ENCODE measurements around the gene C11orf68. TPM values are rescaled to one million over a fixed set of nuclear protein-coding genes. Genes with fewer than 3 reads are reported as not detected.

C11orf68 gene
- total RNA-seq, 1 donor from 2014 or later: 42.0 TPM

DNA sequence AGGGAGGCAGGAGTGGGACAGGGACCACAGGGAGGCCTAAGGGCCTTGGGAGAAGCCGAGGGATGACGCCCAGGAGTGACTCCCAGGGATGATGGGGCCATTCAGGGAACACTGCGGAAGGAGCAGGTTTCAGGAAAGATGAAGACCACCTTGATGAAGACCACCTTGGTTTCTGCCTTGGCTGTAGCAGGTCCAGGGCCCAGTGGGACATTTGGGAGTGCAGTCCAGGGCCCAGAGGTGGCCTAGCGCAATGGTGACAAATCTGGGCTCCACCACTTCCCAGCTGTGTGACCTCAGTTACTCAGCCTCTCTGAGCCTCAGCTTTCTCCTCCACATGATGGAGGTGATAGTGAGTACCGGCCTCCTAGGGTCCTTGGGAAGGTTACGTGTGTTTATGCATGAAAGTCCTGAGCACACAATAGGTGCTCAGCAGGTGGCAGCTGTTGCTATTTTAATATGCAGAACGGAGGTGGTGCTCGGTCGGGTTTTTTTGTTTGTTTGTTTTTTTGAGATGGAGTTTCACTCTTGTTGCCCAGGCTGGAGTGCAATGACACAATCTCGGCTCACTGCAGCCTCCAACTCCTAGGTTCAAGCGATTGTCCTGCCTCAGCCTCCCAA, 27.2 kb upstream of the C11orf68 start:
- DNase-seq (ENCODE audit: low spot score) (no peak), ATAC-seq (no peak)
- intact Hi-C loops (cut with DNase I): no loop called here

DNA sequence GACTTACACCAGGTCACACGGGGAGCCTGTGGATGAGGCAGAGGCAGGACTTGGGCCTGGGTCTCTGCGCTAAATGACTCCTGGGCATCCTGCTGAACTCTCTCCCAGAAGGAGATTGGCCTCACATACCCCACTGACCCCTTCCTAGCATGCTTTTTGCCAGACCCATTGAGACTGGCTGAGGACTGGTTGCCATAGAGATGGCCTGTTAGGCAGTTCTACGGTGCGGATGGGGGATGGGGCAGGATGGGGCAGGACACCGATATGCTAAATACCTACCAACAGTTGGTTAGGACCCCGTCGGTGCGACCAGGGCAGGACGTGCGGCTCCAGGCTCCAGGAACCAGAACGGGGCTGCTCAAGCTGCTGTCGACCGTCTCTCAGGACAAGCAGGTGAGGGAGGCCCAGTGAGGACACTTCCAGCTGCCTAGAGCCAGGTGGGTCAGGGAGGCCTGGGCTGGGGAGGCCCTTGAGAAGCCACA, 26.6 kb upstream of the C11orf68 start, which contains the start of gene TSGA10IP:
TSGA10IP (plus strand) TSS at position 51 of the 482 bp plus-strand sequence; CDS start at position 247, 196 bp downstream.
- DNase-seq (ENCODE audit: low spot score): no peak
- intact Hi-C loops (cut with DNase I): no loop called here
- no peak for ATAC-seq

- ATAC-seq (no peak), DNase-seq (ENCODE audit: low spot score) (no peak)
- intact Hi-C loops (cut with DNase I): no loop called here
Measured at GRCh38 chr11:65944767-65945166, 25.9 kb upstream of the C11orf68 start.

GRCh38 chr11:65944191-65944590, 25.3 kb upstream of the C11orf68 start:
- no peak for DNase-seq (ENCODE audit: low spot score)
- ATAC-seq: no peak
- intact Hi-C loops (cut with DNase I): no loop called here

GRCh38 chr11:65942531-65942930, 23.7 kb upstream of the C11orf68 start:
- DNase-seq (ENCODE audit: low spot score) (no peak), ATAC-seq (no peak)
- intact Hi-C loops (cut with DNase I): no loop called here

DNA sequence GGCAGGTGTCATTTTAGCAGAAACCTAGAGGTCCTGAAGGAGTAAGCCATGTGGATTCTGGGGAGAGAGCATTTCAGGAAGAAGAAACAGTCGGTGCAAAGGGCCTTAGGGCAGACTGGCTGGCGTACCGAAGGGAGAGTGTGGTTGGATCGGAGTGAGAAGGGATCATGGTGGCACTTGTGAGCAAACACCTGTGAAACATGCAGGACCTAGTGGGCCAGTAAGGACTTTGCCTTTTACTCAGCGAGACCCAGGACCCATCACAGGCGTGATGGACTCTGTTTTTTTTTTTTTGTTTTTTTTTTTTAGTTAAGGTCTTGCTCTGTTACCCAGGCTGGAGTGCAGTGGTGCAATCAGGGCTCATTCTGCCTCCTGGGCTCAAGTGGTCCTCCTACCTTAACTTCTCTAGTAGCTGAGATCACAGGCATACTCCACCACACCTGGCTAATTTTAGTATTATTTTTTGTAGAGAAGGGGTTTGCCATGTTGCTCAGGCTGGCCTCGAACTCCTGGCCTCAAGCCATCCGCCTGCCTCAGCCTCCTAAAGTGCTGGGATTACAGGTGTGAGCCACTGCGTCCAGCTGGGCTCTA, 23.0 kb upstream of the C11orf68 start:
- no peak for DNase-seq (ENCODE audit: low spot score)
- ATAC-seq: no peak
- intact Hi-C loops (cut with DNase I): no loop called here

DNA sequence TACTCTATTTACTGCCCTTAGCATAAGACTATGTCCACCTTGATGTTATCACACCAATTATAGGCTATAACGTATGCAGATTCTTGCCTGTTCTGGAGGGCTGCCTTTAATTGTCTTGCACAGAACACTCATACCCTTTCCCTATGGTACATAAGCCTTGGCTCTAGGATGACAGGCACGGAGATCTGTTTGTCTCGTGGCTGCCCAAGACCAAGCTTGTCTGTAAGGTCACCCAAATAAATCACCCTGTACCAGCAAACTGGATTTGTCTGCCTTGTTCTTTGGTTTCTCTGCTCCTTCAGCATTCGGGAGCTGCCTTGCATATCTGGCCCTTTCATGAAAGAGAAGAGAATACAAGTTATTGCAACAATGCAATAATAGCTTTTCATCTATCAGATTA, 18.9 kb upstream of the C11orf68 start:
- ATAC-seq: no peak
- intact Hi-C loops (cut with DNase I): no loop called here
- DNase-seq (ENCODE audit: low spot score): no peak

GRCh38 chr11:65934014-65934413, 15.2 kb upstream of the C11orf68 start:
- intact Hi-C loops (cut with DNase I): no loop called here
- ATAC-seq (no peak), DNase-seq (ENCODE audit: low spot score) (no peak)

DNA sequence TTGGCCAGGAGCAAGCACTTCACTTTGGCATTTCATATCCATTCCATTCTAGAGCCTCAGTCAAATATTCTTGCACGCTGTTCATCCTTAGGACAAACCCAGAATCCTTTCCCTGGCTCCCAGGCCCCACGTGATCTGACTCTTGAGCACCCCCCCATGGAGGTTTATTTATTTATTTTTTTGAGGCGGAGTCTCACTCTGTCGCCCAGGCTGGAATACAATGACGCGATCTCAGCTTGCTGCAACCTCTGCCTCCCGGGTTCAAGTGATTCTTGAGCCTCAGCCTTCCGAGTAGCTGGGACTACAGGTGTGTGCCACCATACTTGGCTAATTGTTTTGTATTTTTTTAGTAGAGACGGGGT, 13.7 kb upstream of the C11orf68 start:
- no peak for ATAC-seq
- no peak for DNase-seq (ENCODE audit: low spot score)
- intact Hi-C loops (cut with DNase I): no loop called here

DNA sequence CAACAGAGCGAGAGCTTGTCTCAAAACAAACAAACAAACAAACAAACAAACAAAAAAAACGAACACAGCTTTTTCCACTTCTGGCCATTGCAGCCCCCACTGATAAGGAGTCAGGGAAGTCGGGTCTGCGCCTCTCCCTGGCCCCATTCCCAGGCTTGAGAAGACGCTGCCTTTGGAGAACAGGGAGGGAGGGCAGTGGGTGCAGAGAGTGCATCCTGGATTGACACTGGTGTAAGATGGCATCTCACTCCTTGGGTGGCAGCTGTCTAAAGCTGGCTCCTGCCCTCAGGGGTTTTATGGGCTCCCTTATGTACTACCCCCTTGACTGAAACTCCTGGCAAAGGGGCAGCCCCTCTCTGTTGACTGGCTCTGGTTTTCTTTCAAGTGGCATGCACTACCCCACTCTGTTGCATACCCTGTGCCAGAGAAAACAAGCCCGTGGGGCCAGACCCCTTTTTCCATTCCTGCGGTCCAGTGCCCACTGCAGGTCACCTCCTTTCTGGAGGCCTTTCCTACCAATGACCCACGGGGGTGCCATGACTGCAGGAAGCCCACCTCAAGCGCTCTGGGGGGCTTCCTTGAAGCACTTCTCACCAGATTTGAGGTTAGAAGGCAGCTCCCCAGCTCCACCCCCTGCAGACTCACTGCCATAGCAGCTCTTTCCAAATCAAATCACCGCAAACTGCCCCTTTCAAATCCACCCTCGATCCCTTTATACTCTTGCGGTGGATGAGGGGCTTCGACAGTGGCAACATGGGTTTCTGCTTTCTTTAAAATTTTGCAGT, 13.1 kb upstream of the C11orf68 start:
- intact Hi-C loops (cut with DNase I): no loop called here
- ATAC-seq (no peak), DNase-seq (ENCODE audit: low spot score) (no peak)

GRCh38 chr11:65928667-65929066, 9.8 kb upstream of the C11orf68 start:
- intact Hi-C loops (cut with DNase I): no loop called here
- no peak for ATAC-seq

GRCh38 chr11:65927904-65928397, 9.1 kb upstream of the C11orf68 start:
- DNase-seq (ENCODE audit: low spot score) (no peak), ATAC-seq (peak; percentile 43)
- intact Hi-C loops (cut with DNase I): no loop called here

More at GRCh38 chr11:65928667-65929066, 9.8 kb upstream of the C11orf68 start:
- DNase-seq (ENCODE audit: low spot score): no peak

- DNase-seq (ENCODE audit: low spot score) (no peak), ATAC-seq (no peak)
- intact Hi-C loops (cut with DNase I): no loop called here
Measured at GRCh38 chr11:65925397-65925796, 6.5 kb upstream of the C11orf68 start.

DNA sequence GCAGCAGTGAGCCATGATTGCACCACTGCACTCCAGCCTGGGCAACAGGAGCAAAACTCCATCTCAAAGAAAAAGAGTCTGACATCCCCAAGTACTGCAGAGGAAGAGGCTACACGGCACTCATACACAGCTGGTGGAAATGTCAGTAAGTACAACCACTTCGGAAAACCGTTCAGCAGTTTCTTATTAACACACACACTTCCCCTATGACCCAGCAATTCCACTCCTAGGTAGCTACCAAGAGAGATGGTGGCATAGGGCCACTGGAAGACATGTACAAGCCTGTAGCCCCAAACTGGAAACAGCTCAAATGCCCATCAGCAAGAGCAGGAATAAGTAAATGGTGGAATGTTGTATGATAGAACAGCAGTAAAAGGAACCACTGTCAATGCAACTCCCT, 3.7 kb upstream of the C11orf68 start:
- no peak for DNase-seq (ENCODE audit: low spot score)
- ATAC-seq: no peak
- intact Hi-C loops (cut with DNase I): no loop called here

- DNase-seq (ENCODE audit: low spot score) (no peak), ATAC-seq (no peak)
- intact Hi-C loops (cut with DNase I): no loop called here
Measured at GRCh38 chr11:65921876-65922275, 3.0 kb upstream of the C11orf68 start.

DNA sequence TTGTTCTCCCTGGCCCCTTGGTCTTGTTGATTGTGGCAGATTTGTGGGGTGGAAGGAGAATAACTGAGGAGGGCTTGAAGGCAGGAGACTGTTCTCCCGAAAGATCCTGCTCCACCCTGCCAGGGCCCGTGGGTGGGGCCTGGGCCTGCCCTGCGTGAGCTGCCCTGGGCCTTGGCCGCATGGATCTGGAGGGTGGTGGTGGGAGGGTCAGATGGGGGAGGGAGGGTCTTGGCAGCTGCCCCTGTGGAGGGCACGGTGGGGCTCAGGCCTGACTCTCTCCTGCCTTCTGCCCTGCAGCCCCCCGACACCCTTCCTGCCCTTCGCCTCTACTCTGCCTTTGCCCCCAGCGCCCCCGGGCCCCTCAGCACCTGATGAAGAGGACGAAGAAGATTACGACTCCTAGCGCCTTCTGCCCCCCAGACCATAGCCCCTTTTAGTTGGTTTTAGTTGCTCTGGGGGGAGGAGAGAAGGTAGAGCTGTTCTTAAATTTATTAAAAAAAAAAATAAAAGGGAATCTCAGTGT, 2.2 kb upstream of the C11orf68 start:
- no peak for ATAC-seq
- DNase-seq (ENCODE audit: low spot score): no peak
- intact Hi-C loops (cut with DNase I): no loop called here

GRCh38 chr11:65920372-65920802, 1.5 kb upstream of the C11orf68 start:
- no peak for ATAC-seq
- DNase-seq (ENCODE audit: low spot score): no peak

DNA sequence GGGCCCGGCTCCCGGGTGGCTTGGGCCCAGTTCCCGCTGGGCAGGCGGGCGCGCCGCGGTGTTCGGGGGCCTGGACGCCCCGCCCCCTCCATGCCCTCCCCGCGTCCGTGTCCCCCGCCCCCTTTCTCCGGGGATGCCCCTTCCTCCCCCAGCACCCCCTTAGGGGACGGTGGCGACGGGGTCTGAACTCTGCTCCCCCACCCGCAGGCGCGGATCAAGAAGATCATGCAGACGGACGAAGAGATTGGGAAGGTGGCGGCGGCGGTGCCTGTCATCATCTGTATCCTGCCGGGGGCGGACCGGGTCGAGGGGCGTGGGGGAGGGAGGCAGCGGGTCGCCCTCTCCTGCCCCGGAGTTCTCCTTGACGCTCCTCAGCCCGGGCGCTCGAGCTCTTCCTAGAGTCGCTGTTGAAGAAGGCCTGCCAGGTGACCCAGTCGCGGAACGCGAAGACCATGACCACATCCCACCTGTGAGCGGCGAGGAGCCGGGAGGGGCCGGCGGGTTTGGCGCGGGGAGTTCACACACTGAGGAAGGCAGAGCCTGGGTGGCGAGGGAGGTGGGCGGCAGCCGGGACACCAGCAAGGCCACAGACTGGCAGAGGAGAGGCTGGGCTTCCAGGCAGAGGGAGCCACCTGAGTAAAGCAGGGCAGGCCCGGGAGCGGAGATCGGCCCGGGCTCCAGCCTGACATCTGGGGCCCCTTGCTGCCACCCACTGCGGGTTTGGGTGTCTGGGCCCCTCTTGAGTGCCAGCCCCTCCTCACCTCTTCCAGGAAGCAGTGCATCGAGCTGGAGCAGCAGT, 910 bp upstream of the C11orf68 start:
- DNase-seq (ENCODE audit: low spot score): peak; percentile 81
- intact Hi-C loops (cut with DNase I): no loop called here
- ATAC-seq: peak; percentile 8

More at GRCh38 chr11:65920372-65920802, 1.5 kb upstream of the C11orf68 start:
- intact Hi-C loops (cut with DNase I): no loop called here

DNA sequence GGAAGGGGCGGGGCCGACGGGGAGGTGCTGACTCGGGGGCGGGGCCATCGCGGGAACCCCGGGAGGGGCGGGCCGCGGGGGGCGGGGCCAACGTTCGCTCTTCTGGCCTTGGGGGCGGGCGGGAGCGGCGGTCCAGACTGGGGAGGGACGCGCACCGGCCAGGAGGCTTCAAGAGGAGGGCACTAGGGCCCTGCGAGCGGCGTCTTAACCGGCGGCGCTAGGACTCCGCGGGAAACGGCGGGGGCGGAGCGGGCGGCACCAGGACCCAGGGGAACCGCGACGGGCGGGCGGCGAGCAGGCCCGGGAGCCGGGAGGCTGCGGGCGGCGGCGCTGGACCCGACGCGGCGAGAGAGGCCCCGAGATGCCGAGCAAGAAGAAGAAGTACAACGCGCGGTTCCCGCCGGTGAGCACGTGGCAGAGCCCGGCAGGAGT, 295 bp upstream of the C11orf68 start, which contains the start of gene DRAP1:
DRAP1 (plus strand) TSS at position 286 of the 432 bp plus-strand sequence; CDS start at position 362, 76 bp downstream.
- ATAC-seq: peak; percentile 94
- intact Hi-C loops (cut with DNase I): no loop called here
- DNase-seq (ENCODE audit: low spot score): peak; percentile 99

Measured in sciatic nerve (tissue), 2 donors.